GM18517 (cell line): ENCODE measurements around the gene MINAR1.
"Not testable (repeated sequence)": the region's sequence is repeated elsewhere in the genome, so short reads cannot be mapped to it uniquely, and the experiment has no call there.

Source experiments
- ATAC-seq: cut with Tn5 transposase; IDR thresholded peaks from one replicate; pipeline ENCODE4 v1.9.1; 2021; ENCODE audit warnings: mild to moderate bottlenecking, moderate library complexity; ENCODE audit not compliant: unreplicated experiment

MINAR1 gene, protein sequence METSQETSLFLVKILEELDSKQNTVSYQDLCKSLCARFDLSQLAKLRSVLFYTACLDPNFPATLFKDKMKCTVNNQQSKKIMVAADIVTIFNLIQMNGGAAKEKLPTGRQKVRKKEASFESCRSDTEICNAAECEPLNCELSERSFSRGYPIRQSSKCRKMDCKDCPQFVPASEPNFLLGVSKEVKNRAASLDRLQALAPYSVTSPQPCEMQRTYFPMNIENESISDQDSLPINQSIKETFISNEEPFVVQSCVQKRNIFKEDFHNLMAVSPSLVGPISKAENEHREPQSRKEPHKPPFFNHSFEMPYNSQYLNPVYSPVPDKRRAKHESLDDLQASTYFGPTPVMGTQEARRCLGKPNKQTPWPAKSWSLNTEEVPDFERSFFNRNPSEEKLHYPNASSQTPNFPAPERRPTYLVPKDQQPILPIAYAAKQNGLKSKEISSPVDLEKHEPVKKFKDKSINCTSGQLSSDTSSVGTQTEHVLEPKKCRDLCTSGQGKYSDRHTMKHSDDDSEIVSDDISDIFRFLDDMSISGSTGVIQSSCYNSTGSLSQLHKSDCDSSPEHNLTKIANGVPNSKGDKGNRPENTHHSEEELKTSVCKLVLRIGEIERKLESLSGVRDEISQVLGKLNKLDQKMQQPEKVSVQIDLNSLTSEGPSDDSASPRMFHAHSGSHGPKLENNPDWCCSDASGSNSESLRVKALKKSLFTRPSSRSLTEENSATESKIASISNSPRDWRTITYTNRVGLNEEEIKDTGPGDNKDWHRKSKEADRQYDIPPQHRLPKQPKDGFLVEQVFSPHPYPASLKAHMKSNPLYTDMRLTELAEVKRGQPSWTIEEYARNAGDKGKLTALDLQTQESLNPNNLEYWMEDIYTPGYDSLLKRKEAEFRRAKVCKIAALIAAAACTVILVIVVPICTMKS

DNA sequence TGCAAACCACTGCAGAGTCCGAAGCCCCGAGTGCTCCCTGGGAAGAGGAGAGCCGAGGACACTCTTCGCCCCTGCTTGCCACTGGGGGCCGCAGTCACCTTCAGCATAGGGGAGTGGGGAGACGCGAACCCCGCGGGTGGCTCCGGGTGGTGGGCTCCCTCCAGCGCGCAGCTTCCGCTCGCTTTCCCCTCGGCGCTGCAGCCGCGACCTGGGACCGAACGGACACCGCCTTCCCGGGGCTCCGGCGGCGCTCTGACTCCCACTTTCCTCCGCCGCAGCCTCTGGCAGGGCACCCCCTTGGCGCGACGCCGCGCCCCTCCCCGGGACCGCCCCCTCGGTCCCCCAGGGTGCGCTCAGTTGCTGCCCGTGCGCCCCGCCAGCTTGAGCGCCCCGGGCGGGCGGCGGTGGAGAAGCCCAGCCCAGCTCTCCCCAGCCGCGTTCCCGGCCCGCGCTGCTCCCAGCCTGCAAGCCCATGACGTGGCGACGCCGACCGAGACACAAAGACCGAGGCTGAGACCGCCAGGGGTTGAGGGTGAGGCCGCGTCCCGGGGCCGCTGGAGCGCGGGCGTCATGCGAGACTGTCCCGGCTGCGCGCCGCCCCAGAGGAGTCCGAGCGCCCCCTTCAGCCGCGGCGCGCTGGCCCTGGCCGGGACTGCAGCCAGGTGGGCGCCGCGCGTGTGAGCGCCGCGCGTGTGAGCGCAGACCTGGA, at the start of gene MINAR1:
Gene MINAR1, plus strand, starts transcription at position 701 of the 709 bp plus-strand sequence. CDS start 23,812 bp downstream, outside the sequence.
- no peak for ATAC-seq

DNA sequence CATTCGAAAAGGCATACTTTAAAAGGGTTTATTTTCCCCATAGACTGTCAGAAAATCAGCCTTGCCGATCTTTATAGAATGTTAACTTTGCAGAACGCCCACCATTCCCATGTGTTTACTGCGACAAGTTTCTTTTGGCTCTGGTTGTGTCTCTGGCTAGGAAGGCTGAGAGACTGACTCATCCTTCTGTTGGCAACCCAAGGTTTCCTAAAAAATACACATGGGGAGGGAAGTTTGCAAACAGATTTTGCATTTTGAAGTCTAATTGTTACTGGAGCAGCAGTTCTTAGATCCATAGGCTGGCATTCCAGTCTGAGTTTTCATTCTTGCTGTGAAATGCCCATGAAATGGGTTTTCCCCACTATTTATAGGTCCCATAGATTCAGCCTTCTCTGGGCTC, 37.9 kb upstream of the MINAR1 start:
- no peak for ATAC-seq

- ATAC-seq = no peak
These were observed 35.3 kb upstream of the MINAR1 start for GRCh38 chr15:79396850-79397249.

- ATAC-seq = no peak
These were observed 34.7 kb upstream of the MINAR1 start for GRCh38 chr15:79397269-79397910.

GRCh38 chr15:79399606-79400005, 32.5 kb upstream of the MINAR1 start:
- ATAC-seq = no peak

- no peak for ATAC-seq
These were observed 31.5 kb upstream of the MINAR1 start for GRCh38 chr15:79400650-79401049.

- ATAC-seq = no peak
These were observed 30.8 kb upstream of the MINAR1 start for GRCh38 chr15:79401301-79401700.

- no peak for ATAC-seq
These were observed 30.0 kb upstream of the MINAR1 start for GRCh38 chr15:79402136-79402535.

DNA sequence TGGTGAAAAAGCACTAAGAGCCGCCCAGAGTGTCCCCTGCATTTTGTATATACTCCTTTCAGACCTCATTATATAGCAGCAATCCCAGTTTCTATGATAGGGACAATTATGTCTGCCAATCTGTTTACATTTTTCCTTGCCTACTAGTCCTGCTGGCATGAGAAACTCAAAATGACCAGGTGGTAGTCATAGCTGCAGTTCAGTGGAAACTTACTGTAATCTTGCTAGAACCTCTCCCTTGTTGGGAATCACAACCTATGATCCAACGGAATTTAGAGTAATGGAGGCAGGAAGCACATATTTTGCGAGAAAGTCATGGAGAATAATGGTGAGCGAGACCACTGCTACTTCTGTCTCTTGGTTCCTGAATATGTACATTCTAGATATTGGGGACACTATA, 28.6 kb upstream of the MINAR1 start:
- ATAC-seq = no peak

DNA sequence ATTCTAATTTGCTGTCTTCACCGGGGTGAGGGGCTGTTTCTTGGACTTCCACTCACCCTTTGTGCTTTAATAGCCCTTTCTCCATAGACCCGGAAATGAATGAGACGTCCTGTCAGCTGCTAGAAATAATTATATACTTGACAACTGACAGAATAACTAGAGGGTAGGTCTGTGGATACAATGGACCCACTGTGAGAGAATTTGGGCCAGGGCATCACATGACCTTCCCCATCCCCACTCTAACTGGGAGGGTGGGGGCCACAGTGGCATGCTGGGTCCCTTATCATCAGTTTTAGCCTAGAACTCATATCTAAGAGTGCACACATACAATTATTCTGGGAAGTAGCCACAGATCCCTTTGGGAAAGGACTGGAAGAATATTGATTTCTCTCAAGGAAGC, 25.9 kb upstream of the MINAR1 start:
- ATAC-seq = no peak

GRCh38 chr15:79408041-79408440, 24.1 kb upstream of the MINAR1 start:
- ATAC-seq = no peak

- no peak for ATAC-seq
These were observed 21.9 kb upstream of the MINAR1 start for GRCh38 chr15:79410237-79410636.

DNA sequence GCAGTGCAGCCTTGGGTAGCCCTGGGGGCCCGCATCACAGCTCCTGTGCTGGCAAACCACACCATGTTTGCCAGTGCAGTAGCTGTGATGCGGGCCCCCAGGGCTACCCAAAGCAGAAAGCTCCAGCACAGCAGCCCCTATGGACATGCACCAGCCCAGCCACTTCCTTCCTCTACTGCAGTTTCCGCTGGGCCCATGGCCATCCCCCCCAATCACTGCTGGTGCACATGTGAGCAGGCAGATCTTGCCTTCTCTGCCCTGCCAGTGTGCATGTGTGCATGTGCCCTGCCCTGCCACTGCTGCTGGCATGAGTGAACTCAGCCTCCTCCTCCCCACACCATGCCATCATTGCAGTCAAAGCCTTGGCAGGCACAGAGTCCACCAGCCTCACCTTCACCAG, 20.1 kb upstream of the MINAR1 start:
- ATAC-seq = no peak

DNA sequence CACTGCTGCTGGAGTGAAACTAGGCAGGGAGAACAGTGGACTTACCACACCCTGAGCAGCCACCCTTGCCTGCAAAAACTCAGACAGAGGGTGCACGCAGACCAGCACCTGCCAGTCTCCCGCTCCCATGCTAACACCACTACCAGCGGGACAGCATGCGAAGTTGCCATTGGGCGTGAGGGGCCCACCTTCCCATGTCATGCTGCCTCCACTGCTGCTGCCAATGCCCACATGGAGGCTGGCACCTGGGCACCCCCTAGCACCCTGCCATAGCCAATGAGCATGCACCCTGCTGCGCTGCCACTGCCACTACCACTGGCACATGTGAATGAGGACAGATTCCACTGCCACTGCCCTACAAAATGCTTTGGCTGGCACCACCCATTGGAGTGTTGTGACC, 19.7 kb upstream of the MINAR1 start:
- ATAC-seq = no peak

- ATAC-seq = no peak
These were observed 15.3 kb upstream of the MINAR1 start for GRCh38 chr15:79416876-79417275.

- ATAC-seq = no peak
These were observed 13.3 kb upstream of the MINAR1 start for GRCh38 chr15:79418693-79419279.

GRCh38 chr15:79425591-79426295, 6.4 kb upstream of the MINAR1 start:
- no peak for ATAC-seq

DNA sequence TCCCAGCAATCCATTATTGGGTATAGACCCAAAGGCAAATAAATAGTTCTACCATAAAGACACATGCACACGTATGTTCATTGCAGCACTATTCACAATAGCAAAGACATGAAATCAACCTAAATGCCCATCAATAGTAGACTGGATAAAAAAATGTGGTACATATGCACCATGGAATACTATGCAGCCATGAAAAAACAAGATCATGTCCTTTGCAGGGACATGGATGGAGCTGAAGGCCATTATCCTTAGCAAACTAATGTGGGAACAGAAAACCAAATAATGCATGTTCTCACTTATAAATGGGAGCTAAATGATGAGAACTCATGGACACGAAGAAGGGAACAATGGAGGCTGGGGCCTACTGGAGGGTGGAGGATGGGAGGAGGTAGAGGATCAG, 5.2 kb upstream of the MINAR1 start:
- not testable (repeated sequence) for ATAC-seq

- ATAC-seq = no peak
These were observed 4.1 kb upstream of the MINAR1 start for GRCh38 chr15:79427781-79428598.
